ENCODE results near the gene DBH.

GRCh38 chr9:133594310-133594709, 41.9 kb upstream of the DBH start:
- TF ChIP-seq CTCF (IDR thresholded peaks at IDR 0.05; ENCODE audit: insufficient read depth, low read length) (no peak), POLR2AphosphoS5 (IDR thresholded peaks at IDR 0.05; ENCODE audit: low read depth) (no peak)
- TF ChIP-seq, protein P1, sequence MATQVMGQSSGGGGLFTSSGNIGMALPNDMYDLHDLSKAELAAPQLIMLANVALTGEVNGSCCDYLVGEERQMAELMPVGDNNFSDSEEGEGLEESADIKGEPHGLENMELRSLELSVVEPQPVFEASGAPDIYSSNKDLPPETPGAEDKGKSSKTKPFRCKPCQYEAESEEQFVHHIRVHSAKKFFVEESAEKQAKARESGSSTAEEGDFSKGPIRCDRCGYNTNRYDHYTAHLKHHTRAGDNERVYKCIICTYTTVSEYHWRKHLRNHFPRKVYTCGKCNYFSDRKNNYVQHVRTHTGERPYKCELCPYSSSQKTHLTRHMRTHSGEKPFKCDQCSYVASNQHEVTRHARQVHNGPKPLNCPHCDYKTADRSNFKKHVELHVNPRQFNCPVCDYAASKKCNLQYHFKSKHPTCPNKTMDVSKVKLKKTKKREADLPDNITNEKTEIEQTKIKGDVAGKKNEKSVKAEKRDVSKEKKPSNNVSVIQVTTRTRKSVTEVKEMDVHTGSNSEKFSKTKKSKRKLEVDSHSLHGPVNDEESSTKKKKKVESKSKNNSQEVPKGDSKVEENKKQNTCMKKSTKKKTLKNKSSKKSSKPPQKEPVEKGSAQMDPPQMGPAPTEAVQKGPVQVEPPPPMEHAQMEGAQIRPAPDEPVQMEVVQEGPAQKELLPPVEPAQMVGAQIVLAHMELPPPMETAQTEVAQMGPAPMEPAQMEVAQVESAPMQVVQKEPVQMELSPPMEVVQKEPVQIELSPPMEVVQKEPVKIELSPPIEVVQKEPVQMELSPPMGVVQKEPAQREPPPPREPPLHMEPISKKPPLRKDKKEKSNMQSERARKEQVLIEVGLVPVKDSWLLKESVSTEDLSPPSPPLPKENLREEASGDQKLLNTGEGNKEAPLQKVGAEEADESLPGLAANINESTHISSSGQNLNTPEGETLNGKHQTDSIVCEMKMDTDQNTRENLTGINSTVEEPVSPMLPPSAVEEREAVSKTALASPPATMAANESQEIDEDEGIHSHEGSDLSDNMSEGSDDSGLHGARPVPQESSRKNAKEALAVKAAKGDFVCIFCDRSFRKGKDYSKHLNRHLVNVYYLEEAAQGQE (IDR thresholded peaks at IDR 0.05; ENCODE audit: insufficient replicate concordance, low read depth) = no peak
